ES-I3 (cell line): Measurements from ENCODE around the gene CALM1.
A peak's percentile ranks its signal among the peaks of the same experiment; 100 is the strongest.
"Not testable (repeated sequence)": the region's sequence is repeated elsewhere in the genome, so short reads cannot be mapped to it uniquely, and the experiment has no call there.

Source experiments
- H3K36me3 ChIP-seq: 2 replicates; pipeline ENCODE4 v1.6.1; 2013; ENCODE audit warnings: mild to moderate bottlenecking, low read length, control low read depth, moderate library complexity; ENCODE audit not compliant: insufficient read depth
- H3K4me1 ChIP-seq: 2 replicates; pipeline ENCODE4 v1.6.1; 2013; ENCODE audit warnings: mild to moderate bottlenecking, control low read depth, low read length; ENCODE audit not compliant: insufficient read depth
- H3K9ac ChIP-seq: 2 replicates; pipeline ENCODE4 v1.6.1; 2013; ENCODE audit warnings: low read depth, mild to moderate bottlenecking, low read length, moderate library complexity
- H3K9me3 ChIP-seq: 2 replicates; pipeline ENCODE4 v1.6.1; 2013; ENCODE audit warnings: mild to moderate bottlenecking, low read length, moderate library complexity; ENCODE audit not compliant: control insufficient read depth, insufficient read depth

CALM1 gene

GRCh38 chr14:90378249-90378648 is 18.6 kb upstream of the CALM1 start:
- Histone ChIP-seq H3K36me3 (no peaks in the 10 kb centered on the region), H3K4me1 (no peaks in the 10 kb centered on the region), H3K9ac (no peak overlapping the region), H3K9me3 (no peaks in the 10 kb centered on the region)

GRCh38 chr14:90379106-90379505 is 17.7 kb upstream of the CALM1 start:
- Histone ChIP-seq H3K9ac (no peak overlapping the region), H3K9me3 (no peaks in the 10 kb centered on the region), H3K36me3 (no peaks in the 10 kb centered on the region), H3K4me1 (no peaks in the 10 kb centered on the region)

GRCh38 chr14:90381011-90381786 is 15.6 kb upstream of the CALM1 start:
- H3K36me3 ChIP-seq, result no peaks in the 10 kb centered on the region
- H3K9ac ChIP-seq, result no peak overlapping the region
- peaks cover 7% of the 10 kb centered on the region; the same call in 1 of the 2 replicates for H3K4me1 ChIP-seq
- H3K9me3 ChIP-seq, result no peaks in the 10 kb centered on the region

- Histone ChIP-seq H3K4me1 (peaks cover 7% of the 10 kb centered on the region; the same call in 1 of the 2 replicates), H3K9ac (peak overlapping the region; percentile 96), H3K9me3 (no peaks in the 10 kb centered on the region), H3K36me3 (no peaks in the 10 kb centered on the region)
Measured at GRCh38 chr14:90381999-90382451, 14.8 kb upstream of the CALM1 start.

- Histone ChIP-seq H3K36me3 (no peaks in the 10 kb centered on the region), H3K4me1 (peaks cover 7% of the 10 kb centered on the region; the same call in 1 of the 2 replicates), H3K9me3 (no peaks in the 10 kb centered on the region), H3K9ac (peak overlapping the region; percentile 96)
Measured at GRCh38 chr14:90382491-90383125, 14.2 kb upstream of the CALM1 start.

GRCh38 chr14:90383126-90383730 is 13.6 kb upstream of the CALM1 start:
- H3K9ac ChIP-seq, result peak overlapping the region; percentile 96
- no peaks in the 10 kb centered on the region for H3K9me3 ChIP-seq
- peaks cover 11% of the 10 kb centered on the region for H3K4me1 ChIP-seq
- H3K36me3 ChIP-seq, result no peaks in the 10 kb centered on the region

GRCh38 chr14:90383731-90384542 is 12.9 kb upstream of the CALM1 start:
- peak overlapping the region; percentile 96 for H3K9ac ChIP-seq
- H3K4me1 ChIP-seq, result peaks cover 15% of the 10 kb centered on the region
- H3K9me3 ChIP-seq, result no peaks in the 10 kb centered on the region
- no peaks in the 10 kb centered on the region for H3K36me3 ChIP-seq

- Histone ChIP-seq H3K36me3 (no peaks in the 10 kb centered on the region), H3K4me1 (peaks cover 15% of the 10 kb centered on the region), H3K9ac (peak overlapping the region; percentile 96; the same call in 1 of the 2 replicates), H3K9me3 (no peaks in the 10 kb centered on the region)
Measured at GRCh38 chr14:90384543-90384911, 12.3 kb upstream of the CALM1 start.

GRCh38 chr14:90386321-90386720 is 10.5 kb upstream of the CALM1 start:
- Histone ChIP-seq H3K9ac (no peak overlapping the region), H3K4me1 (peaks cover 15% of the 10 kb centered on the region), H3K9me3 (no peaks in the 10 kb centered on the region), H3K36me3 (no peaks in the 10 kb centered on the region)

GRCh38 chr14:90387206-90387760 is 9.5 kb upstream of the CALM1 start:
- Histone ChIP-seq H3K9ac (no peak overlapping the region), H3K4me1 (peaks cover 15% of the 10 kb centered on the region), H3K9me3 (no peaks in the 10 kb centered on the region), H3K36me3 (no peaks in the 10 kb centered on the region)

- Histone ChIP-seq H3K36me3 (no peaks in the 10 kb centered on the region), H3K9me3 (no peaks in the 10 kb centered on the region), H3K4me1 (peaks cover 15% of the 10 kb centered on the region), H3K9ac (no peak overlapping the region)
Measured at GRCh38 chr14:90388437-90388836, 8.4 kb upstream of the CALM1 start.

GRCh38 chr14:90388982-90389381 is 7.8 kb upstream of the CALM1 start:
- Histone ChIP-seq H3K36me3 (no peaks in the 10 kb centered on the region), H3K9ac (no peak overlapping the region), H3K4me1 (peaks cover 15% of the 10 kb centered on the region), H3K9me3 (no peaks in the 10 kb centered on the region)

GRCh38 chr14:90393966-90394365 is 2.9 kb upstream of the CALM1 start:
- H3K9me3 ChIP-seq, result no peaks in the 10 kb centered on the region
- no peaks in the 10 kb centered on the region for H3K4me1 ChIP-seq
- H3K36me3 ChIP-seq, result no peaks in the 10 kb centered on the region
- H3K9ac ChIP-seq, result no peak overlapping the region

- H3K36me3 ChIP-seq, H3K9me3 ChIP-seq, H3K4me1 ChIP-seq, H3K9ac ChIP-seq: not testable (repeated sequence)
Measured at GRCh38 chr14:90394782-90395181, 2.0 kb upstream of the CALM1 start.
